DMS 273 (cell line): ENCODE measurements around the gene ZNF365.
A peak's percentile ranks its signal among the peaks of the same experiment; 100 is the strongest.
"Not testable (repeated sequence)": the region's sequence is repeated elsewhere in the genome, so short reads cannot be mapped to it uniquely, and the experiment has no call there.

Experiments used
- DNase-seq: peaks from one replicate; lab custom pipeline; 2025; ENCODE audit not compliant: unreplicated experiment; lab: John Stamatoyannopoulos, UW

Gene ZNF365

GRCh38 chr10:62373995-62374861, at the start of gene ZNF365:
TSS of gene ZNF365 (plus strand) at chr10:62374369. CDS start at chr10:62376194, 1,825 bp downstream.
- DNase-seq, result peak; percentile 72

GRCh38 chr10:62326176-62326575, 48.0 kb upstream of the ZNF365 start:
- DNase-seq, result no peak

GRCh38 chr10:62327885-62328284, 46.3 kb upstream of the ZNF365 start:
- DNase-seq, result no peak

GRCh38 chr10:62330213-62330612, 44.0 kb upstream of the ZNF365 start:
- no peak for DNase-seq

- DNase-seq, result no peak
Measured at GRCh38 chr10:62332406-62332805, 41.8 kb upstream of the ZNF365 start.

- DNase-seq, result no peak
Measured at GRCh38 chr10:62333135-62333889, 40.9 kb upstream of the ZNF365 start.

- DNase-seq, result no peak
Measured at GRCh38 chr10:62333988-62334682, 40.0 kb upstream of the ZNF365 start.

GRCh38 chr10:62335326-62335725, 38.8 kb upstream of the ZNF365 start:
- DNase-seq, result no peak

- DNase-seq, result no peak
Measured at GRCh38 chr10:62336404-62336803, 37.8 kb upstream of the ZNF365 start.

GRCh38 chr10:62341419-62341818, 32.8 kb upstream of the ZNF365 start:
- no peak for DNase-seq

- no peak for DNase-seq
Measured at GRCh38 chr10:62343000-62343399, 31.2 kb upstream of the ZNF365 start.

- DNase-seq, result no peak
Measured at GRCh38 chr10:62348029-62348428, 26.1 kb upstream of the ZNF365 start.

- no peak for DNase-seq
Measured at GRCh38 chr10:62352356-62352970, 21.7 kb upstream of the ZNF365 start.

GRCh38 chr10:62354916-62355315, 19.3 kb upstream of the ZNF365 start:
- DNase-seq, result no peak

GRCh38 chr10:62356447-62356846, 17.7 kb upstream of the ZNF365 start:
- DNase-seq, result no peak

- DNase-seq, result not testable (repeated sequence)
Measured at GRCh38 chr10:62358151-62358550, 16.0 kb upstream of the ZNF365 start.

GRCh38 chr10:62373639-62373994, 552 bp upstream of the ZNF365 start:
- no peak for DNase-seq

- peak; percentile 50 for DNase-seq
Measured at GRCh38 chr10:62374862-62375710, 917 bp downstream of the ZNF365 start.

- no peak for DNase-seq
Measured at GRCh38 chr10:62376071-62377025, 2.2 kb downstream of the ZNF365 start.
